NCI-H146 treated with DMSO at 0.1 percent for 48 hours (cell line): ENCODE measurements around the gene MYO15A.

ENCODE experiments used
- DNase-seq: peaks from one replicate; lab custom pipeline; 2025; ENCODE audit not compliant: unreplicated experiment; lab: John Stamatoyannopoulos, UW

Gene MYO15A

DNA sequence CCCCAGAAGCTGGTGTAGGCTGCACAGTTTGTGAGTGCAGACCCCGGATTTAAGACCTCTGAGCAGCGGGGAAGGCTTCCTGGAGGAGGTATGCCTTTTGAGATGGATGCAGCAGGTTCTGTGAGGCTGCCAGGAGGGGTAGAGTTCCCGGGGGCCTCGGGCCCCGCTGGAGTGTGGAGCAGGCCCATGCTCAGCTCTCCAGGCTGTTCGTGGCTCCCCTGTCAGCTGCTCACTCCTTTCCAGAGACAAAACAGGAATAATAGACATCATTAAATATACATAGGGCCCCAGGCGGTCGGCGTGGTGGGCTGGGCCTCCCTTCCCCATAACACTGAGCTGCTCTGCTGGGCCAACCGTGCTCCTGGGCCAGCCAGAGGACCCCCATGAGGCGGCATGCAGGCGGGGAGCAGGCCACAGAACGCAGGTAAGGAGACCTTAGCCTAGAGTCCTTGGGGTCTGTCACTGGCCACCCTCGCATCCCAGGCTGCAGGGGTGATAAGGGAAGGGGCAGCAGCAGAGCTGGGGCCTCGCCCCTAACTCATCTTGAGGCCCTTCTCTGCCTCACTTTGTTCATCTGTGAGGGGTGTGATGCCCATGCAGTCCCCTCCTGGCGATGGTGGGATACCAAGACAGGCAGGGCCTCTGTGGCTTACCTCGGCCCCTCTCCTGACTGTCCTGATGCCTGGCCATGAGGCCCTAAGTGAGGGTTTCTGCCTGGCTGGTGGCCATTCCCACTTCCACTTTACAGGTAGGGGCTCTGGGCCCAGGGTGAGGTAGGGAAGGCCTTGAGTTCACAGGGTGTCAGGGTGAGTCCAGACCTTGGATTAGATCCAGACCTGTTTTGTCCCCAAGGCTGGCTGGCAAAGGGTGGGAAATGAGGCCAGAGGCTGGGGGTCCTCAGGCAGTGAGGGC lies at the start of gene MYO15A:
MYO15A (plus strand) TSS at position 356 of the 912 bp plus-strand sequence. CDS start 10,045 bp downstream, outside the sequence.
- no peak for DNase-seq

- DNase-seq, result no peak
Measured at GRCh38 chr17:18059283-18059682, 49.3 kb upstream of the MYO15A start.

GRCh38 chr17:18064053-18064452 lies 44.5 kb upstream of the MYO15A start:
- DNase-seq, result no peak

GRCh38 chr17:18065546-18065945 lies 43.0 kb upstream of the MYO15A start:
- no peak for DNase-seq

DNA sequence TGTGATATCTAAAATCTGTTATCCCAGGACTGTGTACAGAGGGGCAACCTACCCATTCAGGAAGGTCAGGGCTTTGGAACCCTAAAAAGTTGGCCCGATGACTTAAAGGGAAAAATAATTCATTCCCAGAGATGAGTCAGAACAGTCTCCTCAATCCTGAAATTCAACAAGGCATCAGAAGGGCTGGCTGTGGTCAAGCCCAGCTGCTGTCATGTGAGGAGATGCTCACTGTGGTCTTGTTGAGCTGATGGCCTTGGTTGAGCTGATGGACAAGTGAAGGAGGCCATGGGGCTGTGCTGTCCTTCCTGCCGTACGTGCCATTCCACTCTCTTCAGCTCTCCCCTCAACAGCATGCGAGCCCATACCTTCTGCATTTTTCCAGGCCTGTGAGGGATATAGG lies 41.7 kb upstream of the MYO15A start:
- no peak for DNase-seq

DNA sequence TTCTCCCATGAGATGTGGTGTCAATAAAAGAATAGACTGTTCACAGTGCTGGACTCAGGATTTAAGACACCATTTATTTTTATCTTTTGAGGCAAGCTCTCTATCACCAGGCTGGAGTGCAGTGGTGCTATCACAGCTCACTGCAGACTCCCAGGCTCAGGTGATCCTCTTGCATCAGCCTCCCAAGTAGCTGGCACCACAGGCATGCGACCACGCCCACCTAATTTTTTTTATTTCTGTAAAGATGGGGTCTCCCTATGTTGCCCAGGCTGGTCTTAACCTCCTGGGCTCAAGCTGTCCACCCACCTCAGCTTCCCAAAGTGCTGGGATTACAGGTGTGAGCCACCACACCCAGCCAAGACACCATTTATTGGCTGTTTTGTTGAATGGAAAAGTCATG lies 39.5 kb upstream of the MYO15A start:
- no peak for DNase-seq

DNA sequence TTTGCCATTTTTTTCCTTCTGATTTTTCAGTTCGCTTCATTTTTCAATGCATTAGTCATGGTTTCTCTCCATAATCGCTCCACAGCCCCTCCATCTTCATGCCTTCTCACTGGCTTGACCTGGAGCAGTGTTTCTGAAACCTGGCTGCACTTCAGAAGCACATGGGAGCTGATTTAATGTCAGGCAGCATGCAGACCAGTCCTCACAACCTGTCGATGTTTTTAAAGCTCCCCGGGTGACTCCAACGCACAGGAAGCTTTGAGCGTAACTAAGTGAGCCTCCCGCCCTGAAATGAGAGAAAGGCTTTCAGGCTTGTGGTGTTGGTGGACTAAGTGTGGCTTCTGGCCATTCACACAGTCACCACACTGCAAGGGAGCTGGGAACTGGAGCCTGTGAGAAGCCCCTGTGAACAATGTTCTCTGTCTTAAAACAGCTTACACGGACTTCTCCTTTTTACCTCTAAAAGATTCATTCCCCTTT lies 37.7 kb upstream of the MYO15A start:
- peak; percentile 38 for DNase-seq

GRCh38 chr17:18071751-18072150 lies 36.8 kb upstream of the MYO15A start:
- no peak for DNase-seq

DNA sequence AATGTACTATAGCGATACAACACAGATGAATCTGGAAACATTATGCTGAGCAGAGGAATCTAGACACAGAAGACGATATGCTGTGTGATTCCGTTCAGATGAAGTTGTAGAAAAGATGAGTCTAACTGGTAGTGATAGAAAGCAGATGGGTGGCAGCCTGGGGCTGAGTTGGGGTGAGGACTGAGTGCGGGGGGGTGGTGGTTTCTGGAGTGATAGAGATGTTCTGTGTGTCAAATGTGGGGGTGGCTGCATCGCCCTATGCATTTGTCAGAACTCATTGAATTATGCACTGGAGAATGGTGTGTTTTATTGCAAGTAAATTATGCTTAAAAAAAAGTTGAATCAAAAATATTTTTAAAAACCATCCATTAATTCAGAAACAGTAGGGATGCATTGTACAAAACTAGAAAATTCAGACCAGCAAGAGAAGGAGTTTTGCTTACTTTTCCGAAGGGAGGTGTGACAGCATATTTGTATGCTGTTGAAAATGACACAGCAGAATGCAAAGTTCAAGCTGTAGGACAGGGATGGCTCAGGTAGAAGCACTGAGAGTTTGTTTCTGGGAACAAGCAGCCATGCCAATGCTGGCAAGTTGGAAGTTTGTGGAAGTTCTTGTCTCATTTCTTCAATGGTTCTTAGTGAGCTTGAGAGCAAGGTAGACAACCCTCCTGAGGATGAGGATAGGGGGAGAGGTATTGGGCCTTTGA lies 33.8 kb upstream of the MYO15A start:
- no peak for DNase-seq

- no peak for DNase-seq
Measured at GRCh38 chr17:18076936-18077335, 31.6 kb upstream of the MYO15A start.

DNA sequence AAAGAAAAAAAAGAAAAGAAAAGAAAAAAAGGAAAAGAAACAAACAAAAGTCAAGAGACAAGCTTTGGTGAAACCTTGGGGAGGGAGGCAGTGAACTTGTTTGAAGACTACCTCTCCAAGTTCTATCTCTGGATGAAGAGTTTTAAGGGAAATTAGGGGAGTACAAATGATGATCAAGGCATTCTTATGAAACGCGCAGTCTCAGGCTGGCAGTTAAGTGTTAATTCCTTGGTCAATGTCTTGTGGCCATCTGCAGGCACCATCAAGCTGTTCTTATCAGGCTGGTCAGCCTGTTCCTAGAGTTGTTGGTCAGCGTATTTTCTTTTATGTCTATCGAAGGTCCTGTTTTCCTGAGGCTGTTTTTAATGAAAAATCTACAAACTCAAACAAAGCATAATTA lies 29.0 kb upstream of the MYO15A start:
- DNase-seq, result no peak

- DNase-seq, result no peak
Measured at GRCh38 chr17:18084256-18084655, 24.3 kb upstream of the MYO15A start.

GRCh38 chr17:18087610-18088491 lies 20.7 kb upstream of the MYO15A start, which contains the start of gene DRG2:
Gene DRG2, plus strand, starts transcription at chr17:18087948. Its CDS starts 76 bp downstream, at chr17:18088024.
- DNase-seq, result peak; percentile 77

- DNase-seq, result no peak
Measured at GRCh38 chr17:18089613-18090012, 18.9 kb upstream of the MYO15A start.

DNA sequence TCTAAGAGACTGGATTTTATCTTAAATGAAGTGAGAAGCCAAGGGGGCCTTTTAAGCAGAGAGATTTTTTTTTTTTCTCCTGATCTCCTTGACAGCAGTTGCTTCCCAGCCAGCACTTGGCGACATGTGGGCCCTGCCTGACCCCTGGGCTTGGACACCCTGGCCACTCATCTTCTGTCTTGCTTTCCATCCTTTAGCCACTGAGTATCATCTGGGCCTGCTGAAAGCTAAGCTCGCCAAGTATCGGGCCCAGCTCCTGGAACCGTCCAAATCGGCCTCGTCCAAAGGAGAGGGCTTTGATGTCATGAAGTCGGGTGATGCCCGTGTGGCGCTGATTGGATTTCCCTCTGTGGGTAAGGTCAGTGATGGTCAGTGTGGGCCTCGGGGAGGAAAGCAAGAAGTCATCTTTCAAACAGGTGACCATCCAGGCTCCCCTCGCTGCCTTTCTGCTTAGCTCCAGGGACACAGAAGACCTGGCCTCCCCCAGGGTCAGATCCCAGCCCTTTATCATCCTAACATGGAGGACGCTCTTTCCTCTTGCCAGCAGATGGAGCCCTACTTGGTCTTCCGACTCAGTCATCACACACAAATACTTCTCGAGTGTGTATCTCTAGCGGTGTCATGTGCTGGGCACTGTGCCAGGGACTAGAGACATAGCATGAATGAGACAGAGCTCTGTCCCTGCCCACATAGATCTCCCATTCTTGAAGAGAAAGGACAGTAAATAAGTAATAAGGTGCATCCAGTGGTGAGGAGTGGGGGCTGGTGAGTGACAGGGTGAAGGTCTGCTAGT lies 14.7 kb upstream of the MYO15A start:
- no peak for DNase-seq

DNA sequence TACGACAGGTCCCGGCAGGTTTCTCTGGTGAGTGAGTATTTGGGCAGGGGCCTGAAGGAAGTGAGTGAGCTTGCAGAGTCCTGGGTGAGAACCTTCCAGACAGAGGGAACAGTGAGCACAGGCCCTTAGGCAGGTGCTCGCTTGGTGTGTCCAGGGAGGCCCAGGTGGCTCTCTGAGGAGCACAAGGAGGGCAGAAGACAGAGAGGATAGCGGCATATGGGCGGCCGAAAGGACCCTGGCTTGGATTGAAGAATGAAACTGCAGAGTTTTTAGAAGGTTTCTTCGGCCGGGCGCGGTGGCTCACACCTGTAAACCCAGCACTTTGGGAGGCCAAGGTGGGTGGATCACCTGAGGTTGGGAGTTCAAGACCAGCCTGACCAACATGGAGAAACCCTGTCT lies 14.1 kb upstream of the MYO15A start:
- no peak for DNase-seq

DNA sequence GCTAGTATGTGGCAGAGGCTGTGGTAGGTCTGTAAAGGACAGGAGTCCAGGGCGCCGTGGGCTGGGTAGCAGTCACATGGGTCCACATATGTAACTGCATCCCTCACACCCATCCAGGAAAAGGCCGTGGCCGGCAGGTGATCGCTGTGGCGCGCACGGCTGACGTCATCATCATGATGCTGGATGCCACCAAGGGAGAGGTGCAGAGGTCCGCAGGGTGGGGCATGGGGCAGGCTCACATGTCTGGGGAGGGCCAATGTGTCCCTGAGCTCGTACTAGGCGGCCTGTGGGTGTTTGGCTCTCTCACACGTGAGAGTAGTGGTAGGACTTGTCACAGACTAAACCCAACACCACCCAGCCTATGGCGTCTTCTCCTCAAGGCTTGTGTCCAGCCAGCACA lies 9.0 kb upstream of the MYO15A start:
- no peak for DNase-seq

DNA sequence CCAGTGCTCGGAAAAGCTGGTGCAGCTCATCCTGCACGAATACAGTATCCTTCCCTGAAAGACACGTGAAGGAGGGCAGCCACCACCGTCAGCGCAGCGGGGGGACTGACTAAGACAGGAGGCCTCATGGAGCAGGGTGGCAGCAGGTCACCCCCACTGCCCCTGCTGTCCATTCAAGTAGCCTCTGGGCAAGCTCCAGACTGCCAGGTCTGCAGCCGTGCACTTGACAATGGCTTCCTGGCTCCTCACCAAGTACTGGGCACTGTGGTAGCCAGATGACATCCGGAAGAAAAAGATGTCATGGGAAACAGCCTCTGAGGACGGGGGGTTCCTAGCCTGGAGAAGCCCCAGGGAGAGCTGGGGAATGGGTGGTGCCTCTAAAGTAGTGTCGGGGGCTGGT lies 7.9 kb upstream of the MYO15A start:
- no peak for DNase-seq

GRCh38 chr17:18101828-18102227 lies 6.7 kb upstream of the MYO15A start:
- no peak for DNase-seq

DNA sequence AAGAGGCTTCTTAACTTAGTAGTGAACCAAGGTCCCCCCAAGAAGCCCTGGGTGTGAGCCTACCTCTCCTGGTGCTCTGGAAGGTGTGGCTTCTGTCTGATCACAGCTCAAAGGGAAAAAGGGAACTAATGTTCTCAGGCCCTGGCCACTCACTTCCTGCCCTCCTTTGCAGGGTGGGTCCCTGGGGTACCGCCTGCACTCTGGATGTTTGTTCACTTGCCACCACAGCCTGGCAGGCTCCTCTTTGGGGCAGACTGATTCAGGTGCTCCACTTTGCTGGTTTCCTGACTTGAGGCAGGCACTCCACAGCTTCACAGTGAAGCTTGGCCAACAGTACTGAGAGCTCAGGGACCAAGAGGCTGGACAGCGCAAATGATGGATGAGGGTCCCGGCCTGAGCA lies 5.9 kb upstream of the MYO15A start:
- DNase-seq, result no peak
